H9 (cell line): ENCODE measurements around the gene ST6GALNAC3. TPM values are rescaled to one million over a fixed set of nuclear protein-coding genes. Genes with fewer than 3 reads are reported as not detected.

Experiments
- DNase-seq: peaks from one replicate; pipeline ENCODE4 v3.0.0-alpha.2; 2017
- H2AFZ ChIP-seq: one replicate; pipeline ENCODE4 v1.6.1; 2013; ENCODE audit warnings: mild to moderate bottlenecking, low read length, control low read depth, moderate library complexity
- H2AK5ac ChIP-seq: 2 replicates; pipeline ENCODE4 v1.6.1; 2013; ENCODE audit warnings: low read length, control low read depth, mixed read lengths; ENCODE audit not compliant: insufficient read length
- H2BK120ac ChIP-seq: one replicate; pipeline ENCODE4 v1.6.1; 2013; ENCODE audit warnings: low read depth, mild to moderate bottlenecking, low read length, control low read depth, inconsistent platforms; ENCODE audit not compliant: poor library complexity, severe bottlenecking
- H2BK12ac ChIP-seq: 2 replicates; pipeline ENCODE4 v1.6.1; 2013; ENCODE audit warnings: low read length, control low read depth, mixed read lengths, low read depth; ENCODE audit not compliant: insufficient read length
- H2BK15ac ChIP-seq: 2 replicates; pipeline ENCODE4 v1.6.1; 2013; ENCODE audit warnings: low read depth, low read length, control low read depth
- H2BK20ac ChIP-seq: one replicate; pipeline ENCODE4 v1.6.1; 2013; ENCODE audit warnings: low read depth, mild to moderate bottlenecking, low read length, control low read depth, inconsistent platforms; ENCODE audit not compliant: poor library complexity, severe bottlenecking
- H2BK5ac ChIP-seq: 2 replicates; pipeline ENCODE4 v1.6.1; 2013; ENCODE audit warnings: low read length, control low read depth, mixed read lengths; ENCODE audit not compliant: insufficient read length
- H3K14ac ChIP-seq: 2 replicates; pipeline ENCODE4 v1.6.1; 2013; ENCODE audit warnings: low read length, control low read depth; ENCODE audit not compliant: insufficient read depth
- H3K18ac ChIP-seq: 2 replicates; pipeline ENCODE4 v1.6.1; 2013; ENCODE audit warnings: low read depth, mild to moderate bottlenecking, mixed read lengths, low read length, control low read depth; ENCODE audit not compliant: insufficient read length
- H3K23ac ChIP-seq: 2 replicates; pipeline ENCODE4 v1.6.1; 2013; ENCODE audit warnings: low read length, control low read depth, mixed read lengths, low read depth; ENCODE audit not compliant: insufficient read length
- H3K23me2 ChIP-seq: 2 replicates; pipeline ENCODE4 v1.6.1; 2013; ENCODE audit warnings: low read depth, mild to moderate bottlenecking, mixed read lengths, low read length, control low read depth; ENCODE audit not compliant: insufficient read length, poor library complexity, severe bottlenecking
- H3K27ac ChIP-seq: 2 replicates; pipeline ENCODE4 v1.5.1; 2013; ENCODE audit warnings: low read length, control low read depth, mixed read lengths, low read depth; ENCODE audit not compliant: insufficient read length
- H3K27me3 ChIP-seq: 2 replicates; pipeline ENCODE4 v1.6.1; 2013; ENCODE audit warnings: low read length, control low read depth, inconsistent platforms; ENCODE audit not compliant: insufficient read depth
- H3K4ac ChIP-seq: 2 replicates; pipeline ENCODE4 v1.6.1; 2013; ENCODE audit warnings: low read depth, mild to moderate bottlenecking, control low read depth, inconsistent platforms, low read length, moderate library complexity
- H3K4me1 ChIP-seq: 2 replicates; pipeline ENCODE4 v1.6.1; 2013; ENCODE audit warnings: low read length, control low read depth, inconsistent platforms; ENCODE audit not compliant: insufficient read depth
- H3K4me2 ChIP-seq: 2 replicates; pipeline ENCODE4 v1.6.1; 2013; ENCODE audit warnings: low read length, control low read depth, mixed read lengths; ENCODE audit not compliant: insufficient read length, insufficient read depth
- H3K56ac ChIP-seq: 2 replicates; pipeline ENCODE4 v1.6.1; 2013; ENCODE audit warnings: low read depth, mild to moderate bottlenecking, mixed read lengths, low read length, control low read depth; ENCODE audit not compliant: insufficient read length
- H3K79me1 ChIP-seq: 2 replicates; pipeline ENCODE4 v1.6.1; 2013; ENCODE audit warnings: low read depth, mild to moderate bottlenecking, moderate library complexity, low read length, control low read depth, inconsistent platforms; ENCODE audit not compliant: insufficient read depth, poor library complexity, severe bottlenecking
- H3K79me2 ChIP-seq: 2 replicates; pipeline ENCODE4 v1.6.1; 2013; ENCODE audit warnings: low read length, control low read depth, inconsistent platforms; ENCODE audit not compliant: insufficient read depth
- H3K9ac ChIP-seq: 2 replicates; pipeline ENCODE4 v1.6.1; 2013; ENCODE audit warnings: low read length, control low read depth, mixed read lengths; ENCODE audit not compliant: insufficient read length; ENCODE audit errors: extremely low read depth
- H3K9me3 ChIP-seq: one replicate; pipeline ENCODE4 v1.6.1; 2013; ENCODE audit warnings: low read depth, low read length, inconsistent platforms; ENCODE audit not compliant: control insufficient read depth
- H3T11ph ChIP-seq: one replicate; pipeline ENCODE4 v1.6.1; 2013; ENCODE audit warnings: mild to moderate bottlenecking, low read length, control low read depth, inconsistent platforms
- H4K20me1 ChIP-seq: one replicate; pipeline ENCODE4 v1.6.1; 2013; ENCODE audit not compliant: control insufficient read depth, insufficient read length, insufficient read depth
- H4K5ac ChIP-seq: 2 replicates; pipeline ENCODE4 v1.6.1; 2013; ENCODE audit warnings: low read depth, mild to moderate bottlenecking, mixed read lengths, low read length, control low read depth; ENCODE audit not compliant: insufficient read length
- H4K8ac ChIP-seq: replicated peaks from 2 replicates; pipeline ENCODE4 v1.6.1; 2013; ENCODE audit warnings: low read length, control low read depth, mixed read lengths, low read depth; ENCODE audit not compliant: insufficient read length
- H4K91ac ChIP-seq: 2 replicates; pipeline ENCODE4 v1.6.1; 2013; ENCODE audit warnings: low read depth, mild to moderate bottlenecking, moderate library complexity, mixed read lengths, low read length, control low read depth; ENCODE audit not compliant: insufficient read length
- H3K27ac Mint-ChIP-seq, 3 experiments: 2 replicates in 2 of 3; 3 replicates in 1 of 3; pipeline ENCODE4 v1.8.0; 2020 to 2021; ENCODE audit warnings: mixed read lengths in 3 of 3, mild to moderate bottlenecking in 1 of 3, moderate library complexity in 1 of 3
- H3K27me3 Mint-ChIP-seq: 2 replicates; pipeline ENCODE4 v1.8.0; 2021; ENCODE audit warnings: low read depth, mild to moderate bottlenecking, moderate library complexity, mixed read lengths
- H3K36me3 Mint-ChIP-seq, 3 experiments: 2 replicates in 2 of 3; 3 replicates in 1 of 3; pipeline ENCODE4 v1.8.0; 2020 to 2021; ENCODE audit warnings: low read depth in 3 of 3, mixed read lengths in 3 of 3; ENCODE audit not compliant: insufficient read depth in 1 of 3
- H3K4me1 Mint-ChIP-seq, 2 experiments: 2 replicates each; pipeline ENCODE4 v1.8.0; 2020; ENCODE audit warnings: mixed read lengths in 2 of 2
- H3K4me3 Mint-ChIP-seq, 2 experiments: 2 replicates in 1 of 2; 3 replicates in 1 of 2; pipeline ENCODE4 v1.8.0; 2020 to 2021; ENCODE audit warnings: mild to moderate bottlenecking in 2 of 2, mixed read lengths in 2 of 2, moderate library complexity in 1 of 2
- H3K9me3 Mint-ChIP-seq, 2 experiments: 2 replicates in 1 of 2; 3 replicates in 1 of 2; pipeline ENCODE4 v1.8.0; 2020; ENCODE audit warnings: mild to moderate bottlenecking in 2 of 2, mixed read lengths in 2 of 2, moderate library complexity in 1 of 2
- CTCF ChIP-seq: fragments of 200-600 bp; sonication (generic); conservative IDR thresholded peaks from 3 replicates; pipeline ENCODE4 v1.8.0; 2021; ENCODE audit warnings: antibody characterized with exemption, mild to moderate bottlenecking
- WGBS: extraction: QIAGEN DNeasy Blood & Tissue Kit; methylation state at CpG from one replicate; pipeline ENCODE4 v1.1.7; 2013; ENCODE audit warnings: missing lambda C conversion rate, low lambda C conversion rate, mixed read lengths; ENCODE audit not compliant: insufficient read length; ENCODE audit errors: extremely low coverage; 5-methylcytosine and 5-hydroxymethylcytosine counted together
- total RNA-seq: library from RNA; stranded (reverse); gene quantifications from 2 replicates; pipeline ENCODE4 v1.2.1, GENCODE V29; 2021

Gene ST6GALNAC3
- total RNA-seq, 1 experiment from 2014 or later, result 11.2 TPM

DNA sequence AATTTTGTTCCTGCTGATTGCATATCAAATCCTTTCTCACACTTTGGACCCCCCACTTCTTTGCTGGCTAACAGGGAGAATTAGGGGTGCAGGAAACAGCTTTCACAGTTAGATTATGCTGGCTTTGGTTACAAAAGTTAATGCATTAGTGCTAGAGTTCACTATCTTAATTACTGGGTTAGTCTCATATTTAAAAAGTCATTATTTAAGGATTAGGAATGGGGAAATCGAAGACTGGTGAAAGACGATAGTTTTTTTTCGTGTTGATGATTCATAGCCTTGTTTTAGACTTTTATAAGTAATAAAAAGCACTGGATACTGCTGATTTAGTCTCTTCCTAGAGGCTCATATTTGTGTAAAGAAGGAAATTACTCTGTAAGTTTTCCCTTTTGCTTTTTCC is 11.6 kb downstream of the ST6GALNAC3 start:
- Histone ChIP-seq H3K18ac (no peak overlapping the region), H3K79me1 (no peaks in the 10 kb centered on the region), H3K56ac (no peak overlapping the region), H4K5ac (no peak overlapping the region), H2AFZ (no peak overlapping the region), H2BK20ac (no peak overlapping the region), H3K4me2 (no peak overlapping the region), H3K27ac (no peak overlapping the region), H4K91ac (no peak overlapping the region), H3K9me3 (no peaks in the 10 kb centered on the region), H4K8ac (no peak overlapping the region), H4K20me1 (no peaks in the 10 kb centered on the region), H3K23me2 (no peaks in the 10 kb centered on the region), H3K4ac (no peak overlapping the region), H2BK5ac (no peak overlapping the region), H3K23ac (no peak overlapping the region), H3K27me3 (no peaks in the 10 kb centered on the region), H2BK12ac (no peak overlapping the region), H3K9ac (no peak overlapping the region), H2AK5ac (no peak overlapping the region), H2BK120ac (no peak overlapping the region), H3K14ac (no peak overlapping the region), H3K79me2 (peaks cover 3% of the 10 kb centered on the region; the same call in 1 of the 2 replicates), H3T11ph (no peak overlapping the region), H3K4me1 (peaks cover 2% of the 10 kb centered on the region; the same call in 1 of the 2 replicates), H2BK15ac (no peak overlapping the region)
- H3K36me3 Mint-ChIP-seq, result no peaks in the 10 kb centered on the region
- no peak overlapping the region for H3K4me3 Mint-ChIP-seq
- H3K9me3 Mint-ChIP-seq, result no peaks in the 10 kb centered on the region
- no peak for DNase-seq
- peaks cover 16 to 32% of the 10 kb centered on the region in 2 experiments for H3K4me1 Mint-ChIP-seq
- WGBS, result 100% methylated on average over 3 of the region's 3 CpGs
- no peak overlapping the region for H3K27ac Mint-ChIP-seq
- H3K27me3 Mint-ChIP-seq, result no peaks in the 10 kb centered on the region
- no peak for TF ChIP-seq CTCF
